Effector CD4-positive, alpha-beta T cell (primary cell): ENCODE measurements around the gene PDE8A.

Experiments used
- DNase-seq: peaks from one replicate; pipeline ENCODE4 v3.0.0-alpha.2; 2020

PDE8A gene

GRCh38 chr15:85095566-85095965 lies 113.9 kb downstream of the PDE8A start:
- DNase-seq = no peak

DNA sequence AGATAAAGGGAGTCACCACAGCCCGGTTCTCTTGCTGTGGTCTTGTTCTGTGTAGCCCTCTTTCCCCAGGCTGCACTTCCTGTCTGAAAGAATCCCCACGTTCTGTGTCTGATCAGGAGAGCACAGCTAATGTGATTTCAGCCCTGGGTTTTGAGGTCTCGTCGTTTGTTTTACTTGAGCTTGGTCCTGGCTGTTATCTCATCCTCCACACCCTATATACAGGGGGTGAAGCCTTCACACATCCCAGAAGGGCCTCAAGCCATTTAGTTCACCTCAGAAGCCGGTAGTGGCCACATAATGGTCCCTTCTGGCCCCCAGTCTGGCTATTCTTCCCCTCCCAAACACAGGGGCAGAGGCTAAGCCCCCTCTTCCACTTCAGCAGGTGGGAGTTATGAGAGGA lies 115.6 kb downstream of the PDE8A start:
- no peak for DNase-seq

DNA sequence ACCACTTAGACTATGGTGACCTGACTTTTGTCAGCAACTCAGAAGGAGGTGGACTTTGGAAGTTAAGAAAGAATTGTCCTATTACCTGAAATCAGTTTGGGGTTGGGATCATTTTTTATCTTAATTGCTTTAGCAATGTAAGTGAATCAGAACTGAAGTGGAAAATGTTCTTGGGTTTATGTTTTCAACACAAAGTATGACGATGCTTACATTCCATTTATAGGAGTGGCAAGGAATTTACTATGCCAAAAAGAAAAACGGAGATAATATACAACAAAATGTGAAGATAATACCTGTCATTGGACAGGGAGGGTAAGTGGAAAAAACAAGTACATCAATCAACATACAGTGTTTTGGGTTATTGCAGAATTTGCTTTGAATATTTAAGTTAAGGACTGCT lies 116.1 kb downstream of the PDE8A start:
- no peak for DNase-seq

DNA sequence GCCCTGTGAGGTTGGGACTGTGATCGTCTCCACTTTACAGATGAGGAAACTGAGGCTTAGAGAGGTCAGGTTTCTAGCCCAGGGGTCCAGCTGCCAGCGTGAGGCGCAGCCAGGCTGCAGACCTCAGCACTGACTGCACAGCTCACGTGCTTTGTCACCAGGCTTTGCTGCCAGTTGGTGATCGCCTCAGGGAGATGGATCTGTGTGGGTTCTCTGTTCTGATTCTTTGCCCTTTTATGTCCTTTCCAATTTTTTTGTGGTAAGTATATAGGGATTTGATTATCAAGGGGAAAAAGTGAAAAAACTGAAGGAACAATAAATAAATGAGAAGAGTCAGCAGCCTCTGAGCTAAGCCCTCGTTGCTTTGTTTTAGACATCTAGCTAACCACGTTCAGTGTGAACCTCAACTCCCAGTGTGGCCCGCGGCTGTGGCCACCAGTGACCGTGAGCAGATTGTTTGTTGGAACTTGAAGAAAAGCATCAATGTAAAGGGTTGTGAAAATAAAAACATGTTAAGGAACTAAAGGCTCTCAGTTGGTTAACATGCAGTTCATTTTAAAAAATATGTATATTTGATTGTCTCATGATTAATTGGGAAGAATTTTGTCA lies 117.6 kb downstream of the PDE8A start:
- DNase-seq = no peak

DNA sequence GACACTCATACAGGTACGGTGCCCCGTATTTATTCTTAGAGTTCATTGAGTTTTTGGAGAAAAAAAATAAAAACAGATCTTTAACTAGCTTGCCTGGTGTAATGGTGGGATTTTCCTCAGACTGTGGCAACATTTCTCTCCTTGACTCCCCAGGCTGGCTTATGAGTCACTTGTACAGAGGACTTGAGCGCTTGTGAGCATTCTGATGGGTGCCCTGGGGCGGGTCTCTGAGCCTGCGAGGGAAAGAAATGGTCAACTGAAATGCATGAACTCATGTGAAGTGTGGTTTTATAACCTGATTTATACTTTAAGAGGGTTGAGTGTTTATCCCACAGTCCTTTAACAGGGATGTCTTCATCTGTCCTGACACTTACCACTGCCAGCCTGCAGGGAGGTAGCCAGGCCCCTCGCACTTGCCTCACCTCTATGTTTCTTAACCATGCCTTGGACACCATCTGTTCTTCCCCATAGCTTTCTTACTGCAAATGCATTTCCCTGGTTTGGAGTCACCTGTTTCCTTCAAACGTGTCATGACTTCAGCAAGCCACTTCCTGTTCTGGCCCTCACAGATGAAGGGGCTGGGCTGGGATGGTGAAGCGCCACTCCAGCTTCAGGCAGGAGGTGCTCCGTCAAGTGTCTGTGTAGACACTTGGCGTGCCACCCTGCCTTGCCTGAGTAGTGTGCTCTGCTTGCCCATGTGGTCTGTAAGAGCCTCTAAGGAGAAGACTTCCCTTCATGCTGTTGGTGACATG lies 118.7 kb downstream of the PDE8A start:
- no peak for DNase-seq

GRCh38 chr15:85104584-85104983 lies 122.9 kb downstream of the PDE8A start:
- no peak for DNase-seq

- DNase-seq = no peak
Measured at GRCh38 chr15:85108136-85108535, 126.5 kb downstream of the PDE8A start.

- no peak for DNase-seq
Measured at GRCh38 chr15:85109333-85109732, 127.7 kb downstream of the PDE8A start.

- DNase-seq = no peak
Measured at GRCh38 chr15:85112997-85113396, 131.3 kb downstream of the PDE8A start.

GRCh38 chr15:85114886-85115285 lies 133.2 kb downstream of the PDE8A start:
- no peak for DNase-seq

DNA sequence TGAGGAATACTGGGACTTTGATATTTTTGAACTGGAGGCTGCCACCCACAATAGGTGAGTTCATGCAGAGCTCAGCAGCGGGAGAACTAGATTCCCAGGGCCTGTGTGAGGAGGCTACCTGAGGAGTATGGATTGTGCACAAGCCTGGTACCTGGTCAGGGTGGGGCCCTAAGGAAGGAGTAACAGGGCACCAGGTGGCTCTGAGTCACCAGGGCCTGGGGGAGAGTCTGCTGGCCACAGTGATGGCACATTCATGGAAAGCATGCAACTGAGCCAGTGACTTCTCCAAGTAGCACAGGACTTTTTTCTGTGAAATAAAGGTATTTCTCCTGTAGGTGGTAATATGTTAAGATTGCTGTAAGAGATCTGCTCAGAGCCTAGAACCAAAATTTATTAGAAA lies 134.4 kb downstream of the PDE8A start:
- no peak for DNase-seq

GRCh38 chr15:85116494-85116893 lies 134.8 kb downstream of the PDE8A start:
- no peak for DNase-seq

DNA sequence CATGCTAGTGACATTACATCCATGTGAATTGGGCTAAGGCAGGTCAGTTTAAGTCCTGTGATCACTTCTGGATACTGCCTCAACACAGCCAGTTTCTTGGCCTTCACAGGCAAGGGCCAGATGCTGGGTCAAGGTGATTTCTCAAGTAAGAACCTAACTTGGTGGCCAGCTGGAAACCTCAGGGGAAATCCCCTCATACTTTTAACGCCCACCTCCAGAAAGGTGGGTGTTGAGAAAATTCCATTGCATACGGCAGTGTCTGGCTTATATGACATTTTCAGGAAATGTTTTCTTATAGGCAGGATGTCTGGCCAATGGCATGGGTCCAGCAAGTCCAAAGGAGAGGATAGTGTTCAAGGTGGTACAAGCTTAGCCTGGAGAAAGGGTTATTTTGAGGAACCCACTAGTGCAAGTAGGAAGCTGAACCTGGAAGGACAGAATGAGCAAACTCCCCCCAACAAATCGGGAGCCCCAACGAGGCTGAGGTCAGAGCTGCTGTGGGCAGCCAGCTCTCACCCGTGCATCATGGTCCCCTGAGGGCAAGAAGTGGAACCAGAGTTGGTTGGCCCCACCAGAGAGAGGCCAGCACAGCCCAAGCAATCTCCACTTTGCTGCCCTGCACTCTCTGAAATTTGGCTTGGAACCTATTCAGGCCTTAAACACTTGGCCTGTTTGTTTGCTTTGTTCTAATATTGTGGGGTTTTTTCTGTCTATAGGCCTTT lies 135.4 kb downstream of the PDE8A start:
- no peak for DNase-seq

DNA sequence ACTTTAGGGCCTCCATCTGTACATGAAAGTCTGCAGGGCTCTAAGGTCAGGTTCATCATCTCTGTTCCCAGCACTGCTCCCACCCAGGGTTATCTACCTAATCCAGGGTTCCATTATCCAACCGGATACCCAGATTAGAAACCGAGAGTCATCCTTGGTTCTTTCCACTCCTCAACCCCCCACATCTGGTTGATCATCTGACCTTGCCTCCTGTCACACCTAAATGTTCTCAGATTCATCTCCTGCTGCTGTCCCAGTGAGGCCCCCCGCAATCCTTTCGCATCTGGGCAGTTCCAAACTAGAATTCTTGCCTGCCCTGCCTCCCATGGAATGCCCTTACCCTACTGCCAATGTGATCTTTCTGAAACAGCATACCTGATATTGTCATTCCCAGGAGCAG lies 136.5 kb downstream of the PDE8A start:
- no peak for DNase-seq

DNA sequence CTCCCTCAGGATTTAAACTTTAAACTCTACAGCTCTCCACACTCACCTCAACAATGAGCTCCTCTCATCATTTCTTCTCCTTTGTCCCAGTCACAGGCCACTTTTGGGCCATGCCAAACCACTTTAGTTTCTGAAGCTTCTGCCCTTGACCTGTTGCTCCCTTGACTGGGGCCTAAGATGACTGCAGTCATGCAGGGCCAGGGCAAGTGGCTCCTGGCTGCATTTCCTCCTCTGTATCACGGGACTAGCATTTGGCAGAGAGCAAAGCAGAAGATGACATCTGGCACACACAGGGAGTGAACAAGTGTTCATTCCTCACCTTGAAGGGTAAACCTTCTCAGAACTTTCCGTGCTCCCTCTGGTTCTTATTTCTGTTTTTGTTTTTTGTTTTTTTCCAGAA lies 136.9 kb downstream of the PDE8A start:
- DNase-seq = no peak

GRCh38 chr15:85120351-85121113 lies 138.9 kb downstream of the PDE8A start:
- no peak for DNase-seq

DNA sequence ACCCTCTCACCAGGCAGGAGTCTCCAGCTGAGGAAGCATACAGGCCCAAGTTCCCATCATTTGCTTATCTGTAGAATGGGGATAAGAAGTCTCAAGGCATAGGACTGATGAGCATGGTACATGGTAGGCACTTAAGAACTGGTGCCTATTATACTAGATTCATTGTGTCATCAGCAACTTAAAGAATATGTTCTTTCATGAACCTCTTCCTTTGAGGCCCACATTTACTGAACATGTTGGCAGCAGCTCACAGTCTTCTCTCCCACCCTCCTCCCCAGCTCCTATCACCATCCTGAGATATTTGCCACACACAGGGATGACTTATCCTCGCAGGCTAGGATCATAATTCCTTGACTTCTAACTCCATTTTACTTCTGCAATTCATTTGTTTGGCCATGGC lies 142.5 kb downstream of the PDE8A start:
- DNase-seq = no peak

DNA sequence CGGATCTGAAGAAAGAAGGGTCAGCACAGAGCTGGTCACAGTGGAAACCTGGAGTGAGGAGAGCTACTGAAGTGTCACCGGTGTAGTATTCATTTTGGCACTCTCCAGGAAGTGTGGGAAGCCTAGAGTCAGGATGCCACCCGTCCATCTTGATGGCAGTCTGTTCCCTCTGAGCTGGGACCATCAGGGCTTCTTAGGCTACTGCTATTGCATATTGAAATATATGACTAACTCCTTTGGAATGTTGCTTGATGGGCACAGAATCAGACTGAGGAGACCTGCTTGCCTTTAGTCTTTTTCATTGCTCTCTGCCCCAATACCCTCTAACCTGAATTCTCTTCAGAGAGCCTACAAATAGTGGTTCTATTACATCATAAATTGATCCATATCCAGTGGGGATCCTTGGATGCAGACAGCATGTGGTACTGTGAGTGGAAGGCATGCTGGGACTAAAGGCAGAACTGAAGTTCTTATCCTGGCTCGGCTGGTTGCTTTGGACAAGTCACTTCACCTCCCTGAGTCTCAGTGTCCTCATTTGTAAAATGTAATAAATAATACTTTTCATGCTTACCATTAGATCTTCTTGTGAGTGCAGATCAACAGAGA lies 143.5 kb downstream of the PDE8A start:
- no peak for DNase-seq

DNA sequence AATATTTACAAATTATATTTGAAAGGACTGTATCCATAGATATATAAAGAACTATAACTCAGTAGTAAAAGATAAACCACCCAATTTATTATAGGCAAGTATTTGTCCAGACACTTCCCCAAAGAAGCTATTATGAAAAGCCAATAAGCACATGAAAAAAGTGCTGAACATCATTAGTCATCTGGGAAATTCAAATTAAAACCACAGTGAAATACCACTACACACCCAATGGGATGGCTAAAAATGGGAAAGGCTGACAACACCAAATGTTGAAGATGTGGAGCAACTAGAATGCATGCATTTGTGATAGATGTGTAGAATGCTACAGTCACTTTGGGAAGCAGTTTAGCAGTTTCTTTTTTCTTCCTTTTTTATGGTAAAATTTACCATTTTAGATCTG lies 147.0 kb downstream of the PDE8A start:
- no peak for DNase-seq

GRCh38 chr15:85129881-85130280 lies 148.2 kb downstream of the PDE8A start:
- no peak for DNase-seq

GRCh38 chr15:85131915-85132314 lies 150.3 kb downstream of the PDE8A start:
- no peak for DNase-seq

DNA sequence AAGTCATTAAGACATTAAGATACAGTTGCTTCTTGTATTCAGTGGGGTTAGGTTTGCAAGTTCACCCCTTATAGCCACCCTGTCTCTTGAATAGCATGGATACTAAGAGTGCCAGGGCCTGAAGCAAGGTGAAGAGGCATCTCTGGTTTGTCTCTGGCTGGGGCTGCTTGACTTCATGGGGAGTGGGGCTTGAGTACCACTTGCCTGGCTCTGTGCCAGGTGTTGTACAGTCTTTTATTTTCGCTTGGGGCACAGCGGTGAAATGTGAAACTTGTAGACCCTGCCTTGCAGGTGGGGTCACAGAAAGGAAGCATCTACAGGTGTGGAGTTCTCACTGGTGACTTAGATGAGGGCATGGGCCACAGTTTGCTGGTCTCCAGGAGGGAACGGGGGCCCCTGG lies 152.1 kb downstream of the PDE8A start:
- no peak for DNase-seq
